A549 treated with dexamethasone at 1 μM for 4 hours (cell line): ENCODE results near the gene FBXO2. TPM values are rescaled to one million over a fixed set of nuclear protein-coding genes. Genes with fewer than 3 reads are reported as not detected.

ENCODE experiments used
- total RNA-seq: library from RNA; stranded (reverse); fragments of 200-300 nt; extraction: Qiagen RNA extraction; gene quantifications from 5 replicates; pipeline ENCODE4 v1.2.3, GENCODE V29; 2022

FBXO2 gene
- 6.7 to 10.4 TPM (median 7.6 TPM) in 5 replicates for total RNA-seq

DNA sequence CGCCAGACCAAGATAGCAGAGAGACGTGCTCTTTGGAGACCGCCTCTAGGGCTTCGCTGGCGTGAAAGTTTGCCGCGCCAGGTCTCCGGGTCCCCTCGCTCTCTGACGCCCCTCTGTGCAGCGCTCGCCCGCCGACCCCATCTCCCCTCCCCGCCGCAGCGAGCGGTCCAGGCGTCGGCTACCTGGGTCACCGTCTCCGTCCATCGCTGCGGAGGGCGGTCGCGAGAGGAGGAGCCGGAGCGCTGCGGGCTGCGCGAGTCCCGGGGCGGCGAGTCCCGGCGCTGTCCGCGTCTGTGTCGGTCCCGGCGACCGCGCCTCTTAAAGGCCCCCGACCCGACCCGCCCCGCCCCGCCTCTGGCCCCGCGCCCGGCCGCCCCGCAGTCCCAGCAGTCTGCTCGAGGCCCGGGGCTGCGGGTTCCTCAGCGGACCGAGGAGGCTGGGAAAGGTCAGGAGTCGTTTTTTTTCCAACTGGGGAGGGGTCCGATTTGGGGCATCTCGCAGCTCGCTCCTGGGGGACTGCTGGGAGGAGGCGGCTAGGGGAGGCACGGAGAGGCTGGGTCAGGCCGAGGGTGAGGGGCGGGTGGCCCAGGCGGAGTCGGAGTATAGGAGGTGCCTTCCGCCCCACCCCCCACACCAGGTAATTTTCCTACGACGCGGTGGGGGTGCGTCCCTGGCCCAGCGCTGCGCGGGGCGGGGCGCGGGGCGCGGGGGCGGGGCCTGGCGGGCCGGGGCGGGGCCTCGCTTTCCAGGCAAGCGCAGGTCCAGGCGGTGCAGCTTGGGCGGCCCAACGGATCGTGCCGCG, at the start of gene FBXO2, which contains the start of gene FBXO44:
Gene FBXO2 (minus strand): TSS at position 293 of the 802 bp plus-strand sequence. CDS start 89 bp downstream, at position 204.
Gene FBXO44 (plus strand): TSS at position 741 of the 802 bp plus-strand sequence. CDS start 959 bp downstream, outside the sequence.

GRCh38 chr1:11691302-11691914, 37.2 kb upstream of the FBXO2 start, which contains the start of gene DRAXIN:
DRAXIN (plus strand) TSS chr1:11691710; CDS start chr1:11706259, 14,549 bp downstream.

DNA sequence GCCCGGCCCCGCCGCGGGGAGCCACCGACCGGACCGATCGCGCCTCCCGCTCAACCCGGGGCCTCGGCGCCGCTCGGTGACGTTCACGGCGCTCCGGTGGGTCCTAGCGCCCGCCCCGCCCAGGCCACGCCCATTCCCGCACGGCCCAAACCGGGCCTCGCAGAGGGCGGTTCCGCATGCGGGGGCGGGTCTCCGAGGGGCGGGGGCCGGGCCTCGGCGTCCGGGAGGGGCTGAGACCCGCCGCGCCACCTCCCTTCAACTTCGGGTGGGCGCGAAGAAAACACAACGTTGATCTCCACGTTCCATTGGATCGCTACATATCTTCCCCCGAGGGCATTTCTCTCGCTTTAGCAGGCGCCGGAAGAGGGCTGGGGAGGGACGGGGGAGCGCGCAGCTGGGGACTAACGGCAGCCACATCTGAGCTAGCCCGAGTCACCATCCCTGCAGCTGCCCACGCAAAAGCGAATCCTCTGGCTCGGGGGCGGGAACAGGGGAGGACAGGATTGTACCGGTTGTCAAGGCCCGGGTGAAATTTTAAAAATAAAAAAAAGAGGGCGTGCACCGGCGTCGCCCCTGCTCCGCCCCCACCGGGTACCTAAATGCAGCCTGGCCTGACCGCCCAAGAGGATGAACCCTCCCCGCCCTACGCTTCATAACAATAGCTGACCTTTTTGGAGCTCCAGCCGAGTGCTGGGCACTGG, 27.0 kb upstream of the FBXO2 start, which contains the start of gene MAD2L2:
Gene MAD2L2 (minus strand): TSS at position 78 of the 701 bp plus-strand sequence. CDS start 547 bp downstream, outside the sequence.

Other genes starting within 250 kb of the FBXO2 start
- 0.41 to 0.78 TPM (median 0.69 TPM) in 5 replicates for gene DISP3, start 175.3 kb downstream of the FBXO2 start, total RNA-seq
- 11.4 to 17.0 TPM (median 16.4 TPM) in 5 replicates for gene FBXO44, start 448 bp upstream of the FBXO2 start, total RNA-seq
- gene FBXO6, start 9.8 kb upstream of the FBXO2 start, total RNA-seq = 6.6 to 8.7 TPM (median 7.3 TPM) in 5 replicates
- gene MAD2L2, start 26.7 kb upstream of the FBXO2 start, total RNA-seq = 39.7 to 47.2 TPM (median 45.9 TPM) in 5 replicates
- 0.03 to 0.11 TPM (median 0.06 TPM) in 5 replicates for gene DRAXIN, start 37.3 kb upstream of the FBXO2 start, total RNA-seq
- 75.6 to 98.4 TPM (median 93.6 TPM) in 5 replicates for gene AGTRAP, start 81.7 kb upstream of the FBXO2 start, total RNA-seq
- gene C1orf167, start 107.8 kb upstream of the FBXO2 start, total RNA-seq = not detected in 5 replicates
- 3.9 to 5.6 TPM (median 4.6 TPM) in 5 replicates for gene MTHFR, start 151.5 kb upstream of the FBXO2 start, total RNA-seq
- gene CLCN6, start 151.8 kb upstream of the FBXO2 start, total RNA-seq = 3.7 to 6.4 TPM (median 5.5 TPM) in 5 replicates
- gene NPPA, start 193.4 kb upstream of the FBXO2 start, total RNA-seq = not detected in 5 replicates
- gene NPPB, start 204.5 kb upstream of the FBXO2 start, total RNA-seq = not detected in 5 replicates